HepG2 (cell line): ENCODE data around the gene RPUSD3. TPM values are rescaled to one million over a fixed set of nuclear protein-coding genes. Genes with fewer than 3 reads are reported as not detected.

Experiments
- BCL6 ChIP-seq: IDR thresholded peaks from 2 replicates; pipeline ENCODE4 v1.6.1; 2016; ENCODE audit warnings: missing genetic modification reagents, missing compliant biosample characterization
- CBX2 ChIP-seq, 2 experiments: fragments of 200-600 bp in 1 of 2; sonication (generic); formaldehyde crosslinking in 1 of 2; IDR thresholded peaks; 2 replicates each; pipeline versions ENCODE4 v1.7.0 to v1.8.1; 2018 to 2022; ENCODE audit warnings: low read depth in 2 of 2, low read length in 1 of 2, mild to moderate bottlenecking in 1 of 2, missing genetic modification reagents in 1 of 2
- CENPT ChIP-seq: sonication (generic); formaldehyde crosslinking; IDR thresholded peaks from 2 replicates; pipeline ENCODE4 v1.8.0; 2022; ENCODE audit warnings: low read depth, mild to moderate bottlenecking, moderate library complexity, missing genetic modification reagents
- MEF2D ChIP-seq: sonication (generic); formaldehyde crosslinking; IDR thresholded peaks from 2 replicates; pipeline ENCODE4 v1.5.1; 2020; ENCODE audit warnings: mild to moderate bottlenecking, missing genetic modification reagents
- WIZ ChIP-seq: sonication (generic); formaldehyde crosslinking; IDR thresholded peaks from 2 replicates; pipeline ENCODE4 v1.5.1; 2020; ENCODE audit warnings: mild to moderate bottlenecking, missing genetic modification reagents
- ZNF367 ChIP-seq: sonication (generic); formaldehyde crosslinking; IDR thresholded peaks from 2 replicates; pipeline ENCODE4 v1.4.0; 2020; ENCODE audit warnings: missing genetic modification reagents, borderline replicate concordance
- polyA plus RNA-seq, 8 experiments: library from polyadenylated mRNA; depleted of rRNA in 3 of 8; stranded (reverse) in 7 of 8; unstranded in 1 of 8; fragments of >200 nt; fragmentation: Illumina TruSeq in 4 of 8; extraction: Trizol in 4 of 8; gene quantifications; 2 replicates each; pipeline versions ENCODE4 v1.2.1 to v1.2.3, GENCODE V29; 2011 to 2016; ENCODE audit warnings: low read depth in 4 of 8, missing spikeins in 1 of 8, mixed read lengths in 1 of 8; ENCODE audit not compliant: insufficient read depth in 1 of 8
- total RNA-seq, 5 experiments: library from RNA; depleted of rRNA; stranded (reverse); fragments of >200 nt; fragmentation: Illumina TruSeq; extraction: Trizol; gene quantifications; 2 replicates each; pipeline ENCODE4 v1.2.3, GENCODE V29; 2016; ENCODE audit warnings: low read depth in 1 of 5
- TF ChIP-seq, protein P1 (sequence below): sonication (generic); formaldehyde crosslinking; IDR thresholded peaks from 2 replicates; pipeline ENCODE4 v1.4.0; 2020; ENCODE audit warnings: mild to moderate bottlenecking, missing genetic modification reagents
- TF ChIP-seq, protein P2 (sequence below): sonication (generic); formaldehyde crosslinking; IDR thresholded peaks from 2 replicates; pipeline ENCODE4 v1.5.1; 2020; ENCODE audit warnings: missing genetic modification reagents, mild to moderate bottlenecking, borderline replicate concordance
- TF ChIP-seq, protein P3 (sequence below): sonication (generic); formaldehyde crosslinking; IDR thresholded peaks from 2 replicates; pipeline ENCODE4 v1.4.0; 2020; ENCODE audit warnings: missing genetic modification reagents, borderline replicate concordance
- TF ChIP-seq, protein P4 (sequence below): sonication (generic); formaldehyde crosslinking; IDR thresholded peaks from 2 replicates; pipeline ENCODE4 v1.5.1; 2020; ENCODE audit warnings: mild to moderate bottlenecking, moderate library complexity, missing genetic modification reagents

Gene RPUSD3
- total and polyA plus RNA-seq, 2 of the 13 experiments (the other 11 are each of a cell fraction or from before 2014, with no cell fraction given), result 32.1 to 48.7 TPM

DNA sequence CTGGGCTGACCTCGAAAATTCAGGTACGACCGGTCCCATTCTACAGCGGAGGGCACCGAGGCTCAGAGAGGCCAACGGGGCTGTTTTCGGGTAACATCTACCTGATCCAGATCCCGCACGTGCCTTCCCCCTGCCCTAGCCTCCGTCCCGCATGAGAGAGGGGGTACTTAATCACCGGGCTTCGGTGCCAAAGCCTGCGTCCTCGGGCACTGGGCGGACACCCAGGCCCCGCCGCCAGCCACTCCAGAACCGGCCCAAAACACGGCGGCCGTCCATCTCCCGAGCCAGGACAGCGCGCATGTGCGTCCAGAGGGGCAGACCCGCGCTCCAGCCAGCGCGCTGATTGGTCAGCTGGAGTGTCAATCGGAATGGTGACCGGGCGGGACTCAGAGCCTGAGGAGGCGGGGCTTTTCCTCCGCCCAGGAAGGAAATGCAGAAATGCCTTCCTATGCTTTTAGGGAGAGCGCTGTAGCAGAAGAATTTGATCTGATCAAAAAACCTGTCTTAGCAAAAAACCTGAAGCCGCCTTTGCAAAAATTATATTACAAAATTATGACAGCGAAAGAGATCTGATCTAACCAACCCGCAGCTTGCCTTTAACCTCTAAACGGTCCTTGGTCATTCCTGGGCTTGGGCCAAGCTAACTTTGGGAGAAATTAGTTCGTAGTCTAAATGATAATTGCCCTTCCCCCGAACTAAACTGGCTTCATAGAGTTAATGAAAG lies at the start of gene RPUSD3 (continued):
- TF ChIP-seq, protein P1, sequence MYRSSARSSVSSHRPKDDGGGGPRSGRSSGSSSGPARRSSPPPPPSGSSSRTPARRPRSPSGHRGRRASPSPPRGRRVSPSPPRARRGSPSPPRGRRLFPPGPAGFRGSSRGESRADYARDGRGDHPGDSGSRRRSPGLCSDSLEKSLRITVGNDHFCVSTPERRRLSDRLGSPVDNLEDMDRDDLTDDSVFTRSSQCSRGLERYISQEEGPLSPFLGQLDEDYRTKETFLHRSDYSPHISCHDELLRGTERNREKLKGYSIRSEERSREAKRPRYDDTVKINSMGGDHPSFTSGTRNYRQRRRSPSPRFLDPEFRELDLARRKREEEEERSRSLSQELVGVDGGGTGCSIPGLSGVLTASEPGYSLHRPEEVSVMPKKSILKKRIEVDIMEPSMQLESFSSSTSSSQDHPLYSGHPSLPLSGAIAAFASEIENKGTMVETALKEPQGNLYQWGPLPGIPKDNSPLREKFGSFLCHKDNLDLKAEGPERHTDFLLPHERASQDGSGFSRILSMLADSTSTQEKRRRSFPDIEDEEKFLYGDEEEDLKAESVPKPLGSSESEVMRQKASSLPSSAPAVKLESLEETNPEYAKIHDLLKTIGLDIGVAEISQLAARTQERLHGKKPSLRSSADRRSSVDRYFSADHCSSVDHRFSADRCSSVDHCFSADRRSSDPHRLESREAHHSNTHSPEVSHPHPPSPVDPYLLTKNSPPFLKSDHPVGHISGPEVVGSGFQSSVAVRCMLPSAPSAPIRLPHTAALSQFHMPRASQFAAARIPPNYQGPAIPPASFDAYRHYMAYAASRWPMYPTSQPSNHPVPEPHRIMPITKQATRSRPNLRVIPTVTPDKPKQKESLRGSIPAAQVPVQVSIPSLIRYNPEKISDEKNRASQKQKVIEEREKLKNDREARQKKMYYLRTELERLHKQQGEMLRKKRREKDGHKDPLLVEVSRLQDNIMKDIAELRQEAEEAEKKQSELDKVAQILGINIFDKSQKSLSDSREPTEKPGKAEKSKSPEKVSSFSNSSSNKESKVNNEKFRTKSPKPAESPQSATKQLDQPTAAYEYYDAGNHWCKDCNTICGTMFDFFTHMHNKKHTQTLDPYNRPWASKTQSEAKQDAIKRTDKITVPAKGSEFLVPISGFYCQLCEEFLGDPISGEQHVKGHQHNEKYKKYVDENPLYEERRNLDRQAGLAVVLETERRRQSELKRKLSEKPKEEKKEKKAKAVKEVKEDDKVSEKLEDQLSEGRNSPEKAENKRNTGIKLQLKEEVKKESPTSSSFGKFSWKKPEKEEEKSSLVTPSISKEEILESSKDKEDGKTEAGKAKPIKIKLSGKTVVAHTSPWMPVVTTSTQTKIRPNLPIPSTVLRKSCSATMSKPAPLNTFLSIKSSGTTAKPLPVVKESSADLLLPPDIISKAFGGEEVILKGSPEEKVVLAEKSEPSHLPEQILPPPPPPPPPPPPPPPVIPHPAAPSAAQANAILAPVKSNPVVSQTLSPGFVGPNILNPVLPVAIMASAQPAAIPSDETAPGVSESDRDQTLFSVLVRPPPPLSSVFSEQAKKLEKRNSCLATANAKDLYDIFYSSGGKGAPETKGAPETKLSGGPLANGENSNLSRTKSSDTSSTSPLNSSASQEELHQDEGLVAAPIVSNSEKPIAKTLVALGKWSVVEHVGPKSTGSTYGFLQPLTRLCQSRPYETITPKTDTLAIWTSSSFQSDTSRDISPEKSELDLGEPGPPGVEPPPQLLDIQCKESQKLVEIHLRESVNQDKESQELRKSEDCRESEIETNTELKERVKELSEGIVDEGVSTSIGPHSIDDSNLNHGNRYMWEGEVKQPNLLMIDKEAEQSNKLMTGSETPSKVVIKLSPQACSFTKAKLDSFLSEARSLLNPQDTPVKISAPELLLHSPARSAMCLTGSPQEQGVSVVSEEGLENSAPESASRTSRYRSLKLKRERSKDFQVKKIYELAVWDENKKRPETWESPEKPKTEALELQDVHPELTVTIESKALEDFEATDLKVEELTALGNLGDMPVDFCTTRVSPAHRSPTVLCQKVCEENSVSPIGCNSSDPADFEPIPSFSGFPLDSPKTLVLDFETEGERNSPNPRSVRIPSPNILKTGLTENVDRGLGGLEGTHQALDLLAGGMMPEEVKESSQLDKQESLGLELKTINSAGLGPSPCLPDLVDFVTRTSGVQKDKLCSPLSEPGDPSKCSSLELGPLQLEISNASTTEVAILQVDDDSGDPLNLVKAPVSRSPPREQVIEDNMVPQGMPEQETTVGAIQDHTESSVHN (CRISPR knock-in tag), result no peak
- TF ChIP-seq, protein P2, sequence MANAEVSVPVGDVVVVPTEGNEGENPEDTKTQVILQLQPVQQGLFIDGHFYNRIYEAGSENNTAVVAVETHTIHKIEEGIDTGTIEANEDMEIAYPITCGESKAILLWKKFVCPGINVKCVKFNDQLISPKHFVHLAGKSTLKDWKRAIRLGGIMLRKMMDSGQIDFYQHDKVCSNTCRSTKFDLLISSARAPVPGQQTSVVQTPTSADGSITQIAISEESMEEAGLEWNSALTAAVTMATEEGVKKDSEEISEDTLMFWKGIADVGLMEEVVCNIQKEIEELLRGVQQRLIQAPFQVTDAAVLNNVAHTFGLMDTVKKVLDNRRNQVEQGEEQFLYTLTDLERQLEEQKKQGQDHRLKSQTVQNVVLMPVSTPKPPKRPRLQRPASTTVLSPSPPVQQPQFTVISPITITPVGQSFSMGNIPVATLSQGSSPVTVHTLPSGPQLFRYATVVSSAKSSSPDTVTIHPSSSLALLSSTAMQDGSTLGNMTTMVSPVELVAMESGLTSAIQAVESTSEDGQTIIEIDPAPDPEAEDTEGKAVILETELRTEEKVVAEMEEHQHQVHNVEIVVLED (CRISPR knock-in tag), result peak; percentile 68; the same call in 1 of the 2 replicates
- TF ChIP-seq, protein P3, sequence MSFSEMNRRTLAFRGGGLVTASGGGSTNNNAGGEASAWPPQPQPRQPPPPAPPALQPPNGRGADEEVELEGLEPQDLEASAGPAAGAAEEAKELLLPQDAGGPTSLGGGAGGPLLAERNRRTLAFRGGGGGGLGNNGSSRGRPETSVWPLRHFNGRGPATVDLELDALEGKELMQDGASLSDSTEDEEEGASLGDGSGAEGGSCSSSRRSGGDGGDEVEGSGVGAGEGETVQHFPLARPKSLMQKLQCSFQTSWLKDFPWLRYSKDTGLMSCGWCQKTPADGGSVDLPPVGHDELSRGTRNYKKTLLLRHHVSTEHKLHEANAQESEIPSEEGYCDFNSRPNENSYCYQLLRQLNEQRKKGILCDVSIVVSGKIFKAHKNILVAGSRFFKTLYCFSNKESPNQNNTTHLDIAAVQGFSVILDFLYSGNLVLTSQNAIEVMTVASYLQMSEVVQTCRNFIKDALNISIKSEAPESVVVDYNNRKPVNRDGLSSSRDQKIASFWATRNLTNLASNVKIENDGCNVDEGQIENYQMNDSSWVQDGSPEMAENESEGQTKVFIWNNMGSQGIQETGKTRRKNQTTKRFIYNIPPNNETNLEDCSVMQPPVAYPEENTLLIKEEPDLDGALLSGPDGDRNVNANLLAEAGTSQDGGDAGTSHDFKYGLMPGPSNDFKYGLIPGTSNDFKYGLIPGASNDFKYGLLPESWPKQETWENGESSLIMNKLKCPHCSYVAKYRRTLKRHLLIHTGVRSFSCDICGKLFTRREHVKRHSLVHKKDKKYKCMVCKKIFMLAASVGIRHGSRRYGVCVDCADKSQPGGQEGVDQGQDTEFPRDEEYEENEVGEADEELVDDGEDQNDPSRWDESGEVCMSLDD (CRISPR knock-in tag), result no peak
- no peak for TF ChIP-seq WIZ
- 0 out of 2 replicates have a peak, but pooled peaks have one; percentile 14 for TF ChIP-seq BCL6 (CRISPR knock-in tag)
- TF ChIP-seq, protein P4, sequence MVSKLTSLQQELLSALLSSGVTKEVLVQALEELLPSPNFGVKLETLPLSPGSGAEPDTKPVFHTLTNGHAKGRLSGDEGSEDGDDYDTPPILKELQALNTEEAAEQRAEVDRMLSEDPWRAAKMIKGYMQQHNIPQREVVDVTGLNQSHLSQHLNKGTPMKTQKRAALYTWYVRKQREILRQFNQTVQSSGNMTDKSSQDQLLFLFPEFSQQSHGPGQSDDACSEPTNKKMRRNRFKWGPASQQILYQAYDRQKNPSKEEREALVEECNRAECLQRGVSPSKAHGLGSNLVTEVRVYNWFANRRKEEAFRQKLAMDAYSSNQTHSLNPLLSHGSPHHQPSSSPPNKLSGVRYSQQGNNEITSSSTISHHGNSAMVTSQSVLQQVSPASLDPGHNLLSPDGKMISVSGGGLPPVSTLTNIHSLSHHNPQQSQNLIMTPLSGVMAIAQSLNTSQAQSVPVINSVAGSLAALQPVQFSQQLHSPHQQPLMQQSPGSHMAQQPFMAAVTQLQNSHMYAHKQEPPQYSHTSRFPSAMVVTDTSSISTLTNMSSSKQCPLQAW (CRISPR knock-in tag), result peak; percentile 52
- TF ChIP-seq CBX2 (IDR thresholded peaks at IDR 0.05; ENCODE audit: low read depth, low read length), result no peak
- TF ChIP-seq CBX2 (CRISPR knock-in tag; IDR thresholded peaks at IDR 0.05; ENCODE audit: low read depth), result no peak
- TF ChIP-seq CENPT (CRISPR knock-in tag), result 0 out of 2 replicates have a peak, but pooled peaks have one; percentile 62
- no peak for TF ChIP-seq ZNF367 (CRISPR knock-in tag)
- TF ChIP-seq MEF2D (CRISPR knock-in tag), result peak; percentile 56; the same call in 1 of the 2 replicates
